DOHH2 (cell line): ENCODE data around the gene NUP210.

Experiments
- CTCF ChIP-seq: fragments of 200-600 bp; sonication (generic); IDR thresholded peaks from one replicate; pipeline ENCODE4 v1.5.1; 2014; ENCODE audit warnings: antibody characterized with exemption, mild to moderate bottlenecking, low read depth, low read length; ENCODE audit not compliant: poor library complexity, severe bottlenecking
- EZH2phosphoT487 ChIP-seq: fragments of 200-600 bp; sonication (generic); IDR thresholded peaks from 2 replicates; pipeline ENCODE4 v1.6.1; 2017; ENCODE audit warnings: borderline replicate concordance, mild to moderate bottlenecking, antibody characterized with exemption, low read length, moderate library complexity, mixed read lengths

- TF ChIP-seq CTCF (no peak), EZH2phosphoT487 (no peak)
Measured at GRCh38 chr3:13303410-13303809, 116.7 kb downstream of the NUP210 start.
